ENCODE measurements around the gene DCTN5. TPM values are rescaled to one million over a fixed set of nuclear protein-coding genes. Genes with fewer than 3 reads are reported as not detected.

DCTN5 gene
- total and polyA plus RNA-seq, 9 donors, result 9.2 to 64.6 (median 34.6) TPM

DNA sequence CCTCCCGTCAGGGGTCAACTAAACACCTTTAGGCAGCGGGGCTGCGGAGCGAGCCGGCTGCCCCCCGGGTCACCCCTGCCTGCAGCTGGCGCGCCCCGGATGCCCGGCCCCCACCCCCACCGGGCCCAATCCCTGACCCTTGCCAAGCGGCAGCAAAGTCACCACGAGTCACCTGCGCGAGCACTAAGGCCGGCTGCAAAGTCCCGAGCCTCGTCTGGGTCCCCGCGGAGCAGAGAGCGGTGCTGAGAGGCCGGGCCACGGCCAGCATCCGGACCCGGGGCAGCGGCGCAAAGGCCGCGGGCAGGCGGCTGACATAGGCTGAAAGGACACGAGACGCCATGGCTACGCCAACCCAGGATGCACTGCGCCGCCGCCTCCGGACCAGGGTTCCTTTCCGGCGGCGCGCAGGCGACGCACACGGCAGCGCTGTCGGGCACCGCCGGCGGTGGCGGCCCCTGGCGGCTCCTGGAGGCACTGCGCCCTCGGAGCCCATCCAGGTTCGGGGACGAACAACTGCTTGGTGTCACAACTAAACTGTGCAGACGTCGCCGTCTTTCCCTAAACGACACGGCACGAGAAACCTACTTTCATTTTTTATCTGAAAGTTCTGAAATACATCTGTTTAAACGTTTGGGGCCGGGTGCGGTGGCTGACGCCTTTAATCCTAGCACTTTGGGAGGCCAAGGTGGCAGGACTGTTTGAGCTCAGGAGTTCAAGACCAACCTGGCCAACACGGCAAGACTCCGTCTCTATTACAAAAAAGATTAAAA lies 45.1 kb upstream of the DCTN5 start, which contains the start of gene NDUFAB1:
Gene NDUFAB1 (minus strand): TSS at position 366 of the 770 bp plus-strand sequence. CDS start 26 bp downstream, at position 340.
- intact Hi-C loops (cut with DNase I), result no loop called here
- H3K27me3 ChIP-seq, result no peaks in the 10 kb centered on the region
- 1 to 3% (median 1%) methylated on average over 32 to 67 of the region's 67 CpGs for WGBS, 3 donors

DNA sequence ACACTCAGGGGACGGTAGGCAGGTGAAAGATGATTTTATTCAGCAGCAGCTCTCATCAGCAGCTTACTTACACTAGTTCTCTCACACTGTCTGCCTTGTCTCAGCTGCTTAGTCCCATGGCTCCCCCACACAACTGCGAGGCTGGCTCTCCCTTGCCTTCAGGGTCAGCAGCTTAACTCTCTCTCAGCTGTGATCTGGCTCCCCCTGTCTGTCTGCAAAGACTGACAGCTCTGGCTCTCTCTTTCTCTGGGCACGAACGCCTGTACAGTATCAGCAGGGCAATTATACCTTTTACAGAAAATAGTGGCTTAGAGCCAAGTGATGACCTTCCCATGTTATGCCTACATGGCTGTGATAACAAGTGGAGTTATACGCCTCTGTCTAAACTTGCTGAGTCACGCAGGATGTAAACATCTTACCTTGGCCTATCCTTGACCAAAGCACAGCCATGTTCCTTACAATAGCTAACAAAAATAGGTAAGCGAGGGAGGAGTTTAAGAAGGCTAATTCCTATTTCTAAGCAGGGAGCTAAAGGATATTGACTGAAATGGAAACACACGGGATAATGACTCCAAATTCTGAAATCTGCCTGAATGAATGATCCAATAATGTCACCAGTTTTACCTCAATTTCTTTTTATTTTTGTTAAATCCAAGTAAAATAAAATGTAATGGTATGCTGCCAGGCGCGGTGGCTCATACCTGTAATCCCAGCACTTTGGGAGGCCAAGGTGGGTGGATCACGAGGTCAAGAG lies 44.1 kb upstream of the DCTN5 start:
- Histone ChIP-seq H3K27ac (no peak overlapping the region), H3K36me3 (no peaks in the 10 kb centered on the region), H3K9me3 (no peaks in the 10 kb centered on the region), H3K27me3 (no peaks in the 10 kb centered on the region), H3K4me3 (no peak overlapping the region), H3K4me1 (ENCODE audit: insufficient read depth) (peaks cover 7% of the 10 kb centered on the region)
- WGBS, 3 donors, result 73 to 81% (median 74%) methylated on average over 11 of the region's 11 CpGs
- TF ChIP-seq POLR2A (IDR thresholded peaks at IDR 0.05), result no peak
- TF ChIP-seq, protein P1, sequence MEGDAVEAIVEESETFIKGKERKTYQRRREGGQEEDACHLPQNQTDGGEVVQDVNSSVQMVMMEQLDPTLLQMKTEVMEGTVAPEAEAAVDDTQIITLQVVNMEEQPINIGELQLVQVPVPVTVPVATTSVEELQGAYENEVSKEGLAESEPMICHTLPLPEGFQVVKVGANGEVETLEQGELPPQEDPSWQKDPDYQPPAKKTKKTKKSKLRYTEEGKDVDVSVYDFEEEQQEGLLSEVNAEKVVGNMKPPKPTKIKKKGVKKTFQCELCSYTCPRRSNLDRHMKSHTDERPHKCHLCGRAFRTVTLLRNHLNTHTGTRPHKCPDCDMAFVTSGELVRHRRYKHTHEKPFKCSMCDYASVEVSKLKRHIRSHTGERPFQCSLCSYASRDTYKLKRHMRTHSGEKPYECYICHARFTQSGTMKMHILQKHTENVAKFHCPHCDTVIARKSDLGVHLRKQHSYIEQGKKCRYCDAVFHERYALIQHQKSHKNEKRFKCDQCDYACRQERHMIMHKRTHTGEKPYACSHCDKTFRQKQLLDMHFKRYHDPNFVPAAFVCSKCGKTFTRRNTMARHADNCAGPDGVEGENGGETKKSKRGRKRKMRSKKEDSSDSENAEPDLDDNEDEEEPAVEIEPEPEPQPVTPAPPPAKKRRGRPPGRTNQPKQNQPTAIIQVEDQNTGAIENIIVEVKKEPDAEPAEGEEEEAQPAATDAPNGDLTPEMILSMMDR (IDR thresholded peaks at IDR 0.05), result no peak
- intact Hi-C loops (cut with DNase I), result no loop called here
- peak in 1 of 5 donors; percentile 23 for DNase-seq

More for the DNA sequence above, 45.1 kb upstream of the DCTN5 start, which contains the start of gene NDUFAB1:
- TF ChIP-seq EP300 (IDR thresholded peaks at IDR 0.05), result no peak
- TF ChIP-seq, protein P1 (IDR thresholded peaks at IDR 0.05), result peak; percentile 97 to 99 (median 99)
- DNase-seq, result peak; percentile 80 to 92 (median 87)
- no peaks in the 10 kb centered on the region for H3K9me3 ChIP-seq
- H3K4me1 ChIP-seq (ENCODE audit: insufficient read depth), result peaks cover 7% of the 10 kb centered on the region
- H3K4me3 ChIP-seq, result peak within 1 kb of the TSS; percentile 99
- H3K27ac ChIP-seq, result peak within 1 kb of the TSS; percentile 57 to 87
- H3K36me3 ChIP-seq, result no peaks in the 10 kb centered on the region

DNA sequence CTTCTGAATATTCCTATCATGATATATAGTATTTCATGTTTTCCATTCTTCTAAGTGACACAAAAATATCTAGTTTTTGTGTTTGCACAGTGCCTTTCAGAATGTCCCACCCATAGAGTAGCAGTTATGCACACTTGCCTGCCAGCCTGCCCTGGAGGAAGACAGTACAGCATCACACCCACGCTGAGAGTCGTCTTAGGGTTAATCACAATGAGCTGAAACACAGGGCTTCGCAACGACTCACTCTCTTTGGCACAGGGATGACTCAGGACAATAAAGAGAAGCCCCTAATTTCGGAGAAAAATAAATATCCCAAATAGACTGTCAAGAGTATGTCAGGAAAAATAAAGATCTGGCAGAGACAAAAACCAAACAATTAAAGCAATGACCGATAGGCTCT lies 33.5 kb upstream of the DCTN5 start:
- WGBS, 3 donors, result 71 to 77% (median 72%) methylated on average over 6 of the region's 6 CpGs
- no peak for TF ChIP-seq POLR2A (IDR thresholded peaks at IDR 0.05)
- TF ChIP-seq, protein P1 (IDR thresholded peaks at IDR 0.05), result no peak
- no peak for TF ChIP-seq EP300 (IDR thresholded peaks at IDR 0.05)
- no peak for DNase-seq
- H3K36me3 ChIP-seq, result no peaks in the 10 kb centered on the region
- no peak overlapping the region for H3K4me3 ChIP-seq
- H3K9me3 ChIP-seq, result no peaks in the 10 kb centered on the region
- no peak overlapping the region for H3K27ac ChIP-seq
- no peaks in the 10 kb centered on the region for H3K4me1 ChIP-seq (ENCODE audit: insufficient read depth)
- intact Hi-C loops (cut with DNase I), result no loop called here
- no peaks in the 10 kb centered on the region for H3K27me3 ChIP-seq

DNA sequence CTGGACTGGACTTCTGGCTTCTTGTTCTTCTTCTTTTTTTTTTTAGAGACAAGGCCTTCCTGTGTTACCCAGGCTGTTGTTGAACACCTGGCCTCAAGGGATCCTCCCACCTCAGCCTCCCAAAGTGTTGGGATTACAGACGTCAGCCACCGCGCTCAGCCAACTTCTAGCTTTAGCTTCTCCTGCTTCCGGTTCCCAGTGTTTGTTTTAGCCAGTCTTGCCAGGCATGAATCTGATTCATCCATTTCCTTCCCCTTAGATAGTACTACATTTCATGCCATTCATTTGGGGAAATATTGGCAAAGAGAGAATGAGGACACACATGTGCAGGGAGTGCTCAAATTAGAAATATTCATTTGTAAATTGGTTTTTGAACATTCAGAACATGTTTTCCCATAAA lies 33.1 kb upstream of the DCTN5 start:
- intact Hi-C loops (cut with DNase I), result no loop called here
- WGBS, 3 donors, result 63 to 78% (median 69%) methylated on average over 4 of the region's 4 CpGs

More for the DNA sequence above, 33.1 kb upstream of the DCTN5 start:
- H3K27me3 ChIP-seq, result no peaks in the 10 kb centered on the region
- no peak for DNase-seq
- H3K9me3 ChIP-seq, result no peaks in the 10 kb centered on the region
- no peak overlapping the region for H3K27ac ChIP-seq
- TF ChIP-seq, protein P1 (IDR thresholded peaks at IDR 0.05), result no peak
- TF ChIP-seq EP300 (IDR thresholded peaks at IDR 0.05), result no peak
- H3K36me3 ChIP-seq, result no peaks in the 10 kb centered on the region
- no peak overlapping the region for H3K4me3 ChIP-seq
- H3K4me1 ChIP-seq (ENCODE audit: insufficient read depth), result no peaks in the 10 kb centered on the region
